Activated CD4-positive, alpha-beta T cell treated with anti-CD3 and anti-CD28 coated beads, Interleukin-2, amount 50 U/mL, for 48 hours (primary cell): ENCODE results near the gene SLCO3A1.

Experiments used
- DNase-seq, 2 experiments: peaks; one replicate each; pipeline ENCODE4 v3.0.0-alpha.2; 2020

SLCO3A1 gene

DNA sequence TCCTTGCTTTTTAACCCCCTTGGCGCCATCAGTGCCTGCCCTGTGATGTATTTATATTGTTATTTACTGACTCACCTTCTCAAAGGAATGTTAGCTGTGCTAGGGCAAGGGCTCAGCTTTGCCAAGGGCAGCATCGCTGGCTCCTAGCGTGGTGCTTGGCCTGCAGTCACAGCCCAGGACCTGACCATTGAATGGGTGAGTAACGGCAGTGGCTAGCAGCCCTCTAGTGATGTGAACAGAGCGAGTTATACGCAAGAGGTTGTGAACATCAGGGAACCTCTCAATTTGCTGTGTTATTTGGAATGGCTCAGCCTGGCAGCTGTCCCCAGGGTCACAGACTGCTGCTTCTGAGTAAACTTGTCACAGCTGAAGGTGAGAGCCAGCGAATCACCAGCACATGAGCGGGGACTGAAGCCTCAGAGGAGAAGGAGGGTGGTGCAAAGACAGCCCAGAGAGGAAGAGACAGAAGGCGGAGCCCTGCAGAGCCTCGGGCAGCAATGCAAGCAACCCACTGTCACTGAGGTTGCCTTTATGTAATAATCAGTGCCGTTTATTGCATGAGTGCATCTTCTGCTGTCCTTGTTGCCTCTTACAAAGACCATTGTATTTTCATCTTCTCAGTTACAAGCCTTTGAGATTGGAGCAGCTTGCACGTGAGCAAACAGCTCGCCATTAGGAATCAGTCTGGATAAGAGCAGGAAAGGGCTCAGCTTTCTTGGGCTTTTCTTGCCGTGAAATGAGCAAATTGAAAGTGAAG, 158.3 kb downstream of the SLCO3A1 start:
- DNase-seq = peak; percentile 27 to 36

DNA sequence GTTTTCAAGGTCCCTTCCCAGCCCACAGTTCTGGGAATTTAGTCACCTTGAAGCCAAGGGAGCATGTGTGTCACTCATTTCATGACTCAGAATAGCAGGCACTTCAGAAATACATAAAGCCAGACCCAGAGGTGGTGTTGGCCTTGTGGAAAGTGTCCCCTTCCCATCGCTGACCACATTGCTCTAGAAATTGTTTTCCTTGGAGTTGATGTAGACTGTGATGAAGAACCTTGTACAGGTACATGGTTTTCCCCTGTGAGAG, 158.8 kb downstream of the SLCO3A1 start:
- DNase-seq = peak; percentile 24 to 37

DNA sequence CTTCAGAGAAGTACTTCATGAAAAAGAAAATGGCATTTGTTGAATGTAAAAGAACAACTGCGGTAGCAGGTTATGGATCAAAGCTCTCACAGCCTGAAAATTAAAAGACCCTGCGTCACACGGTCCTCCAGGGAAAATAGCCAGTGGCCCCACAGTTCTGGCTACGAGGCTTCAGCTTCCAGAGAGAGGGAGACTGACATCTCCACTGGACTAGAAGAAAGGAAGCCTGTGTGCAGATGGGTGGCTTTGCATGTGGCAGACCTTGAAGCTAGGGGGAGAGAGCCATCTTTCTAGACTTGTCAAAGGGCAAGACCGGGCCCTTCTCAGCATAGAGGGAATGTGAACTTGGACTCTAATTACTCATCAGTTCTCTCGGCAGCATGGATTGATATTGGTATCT, 159.4 kb downstream of the SLCO3A1 start:
- no peak for DNase-seq

DNA sequence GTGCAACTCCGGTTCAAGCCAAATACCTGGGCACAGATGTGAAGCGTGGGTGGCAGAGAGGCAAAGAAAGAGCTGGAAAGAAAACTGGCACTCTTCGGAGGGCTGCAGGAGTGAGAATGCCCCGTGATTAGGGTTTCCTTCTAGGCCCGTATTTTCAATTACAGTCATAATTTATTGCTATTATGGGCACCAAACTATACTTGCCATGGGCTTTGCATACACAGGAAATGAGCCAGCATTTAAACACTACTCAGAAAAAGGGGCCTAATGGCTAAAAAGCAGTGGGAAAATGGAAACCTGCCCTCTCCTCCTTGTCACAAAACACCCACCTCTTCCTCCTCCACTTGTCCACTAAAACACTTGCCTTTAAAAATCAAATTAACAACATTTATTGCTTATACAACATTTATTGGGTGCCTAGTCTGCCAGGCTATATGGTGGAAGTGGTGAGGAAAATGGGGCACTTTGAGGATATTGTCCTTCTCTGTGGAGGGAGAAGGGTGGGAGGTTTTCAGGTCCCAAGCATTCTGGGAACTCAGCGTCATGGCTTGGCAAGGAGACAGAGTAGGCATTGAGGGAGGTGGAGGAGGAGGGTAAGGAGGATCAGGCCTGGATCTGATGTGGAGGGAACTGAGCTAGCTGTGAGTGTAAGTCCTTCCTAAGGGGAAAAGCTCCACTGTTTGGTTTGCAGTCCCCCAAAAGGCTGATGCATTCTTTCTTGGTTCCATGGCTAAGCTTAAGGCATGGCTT, 160.9 kb downstream of the SLCO3A1 start:
- no peak for DNase-seq

DNA sequence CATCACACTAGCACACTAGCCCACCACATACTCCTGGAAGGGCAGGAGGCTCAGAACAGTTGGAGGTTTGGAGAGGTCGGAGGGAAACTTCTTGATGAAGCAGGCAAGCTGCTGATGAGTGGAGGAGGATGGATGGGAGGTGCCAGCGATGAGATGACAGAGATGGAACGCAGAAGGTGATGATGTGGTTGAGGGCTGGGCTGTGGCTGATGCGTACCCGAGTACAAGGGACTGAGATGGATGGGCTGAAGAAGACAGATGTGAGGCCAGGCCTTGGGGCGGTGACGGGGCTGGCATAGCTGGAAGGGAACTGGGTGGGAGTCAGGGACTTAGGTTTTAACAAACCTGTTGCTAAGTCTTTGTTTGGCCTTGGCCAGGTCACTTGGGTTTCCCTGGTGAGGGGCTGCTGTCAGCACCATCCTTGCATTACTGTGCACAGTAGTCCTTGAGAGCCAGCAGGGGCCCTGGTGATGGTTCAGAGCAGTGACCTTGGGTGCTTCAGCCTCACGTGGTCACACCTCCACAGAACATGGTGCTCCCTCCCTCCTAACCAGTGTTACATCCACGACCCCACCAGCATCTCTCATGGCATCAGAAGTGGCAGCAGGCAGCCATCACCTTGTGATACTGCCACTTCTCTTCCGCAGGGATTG, 164.5 kb downstream of the SLCO3A1 start:
- no peak for DNase-seq

DNA sequence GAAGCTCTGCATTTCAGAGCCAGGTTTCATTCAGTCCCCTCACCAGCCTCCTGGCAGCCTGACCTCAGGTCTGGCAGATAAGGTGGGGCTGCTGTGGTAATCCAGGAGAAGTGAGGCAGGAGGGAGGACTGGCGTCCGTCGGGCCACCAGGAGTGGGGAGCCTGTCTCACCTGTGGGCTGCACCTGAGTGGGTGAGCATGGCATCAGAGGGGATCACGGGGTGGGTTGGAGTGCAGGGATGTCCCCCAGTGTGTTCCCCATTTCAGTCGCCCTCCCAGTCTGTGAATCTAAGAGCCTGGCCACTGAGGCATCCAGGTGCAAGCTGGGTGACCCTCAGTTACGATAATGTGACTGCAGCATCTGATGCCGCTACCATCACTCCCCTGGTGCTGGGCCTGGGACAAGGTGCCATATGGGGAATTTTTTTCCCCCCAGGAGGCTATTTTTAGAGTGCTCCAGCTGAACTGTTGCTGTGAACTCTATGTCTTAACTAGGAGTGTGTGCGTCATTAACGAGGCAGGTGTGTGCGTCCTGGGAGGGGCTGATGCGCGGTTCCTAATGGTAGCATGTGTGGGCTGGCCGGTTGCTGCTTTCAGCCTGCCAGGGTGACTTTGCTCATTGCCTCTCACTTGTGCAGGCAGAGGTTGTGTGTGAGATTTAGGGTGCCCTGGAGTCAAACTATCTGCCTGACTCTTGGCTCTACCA, 165.2 kb downstream of the SLCO3A1 start:
- no peak for DNase-seq

DNA sequence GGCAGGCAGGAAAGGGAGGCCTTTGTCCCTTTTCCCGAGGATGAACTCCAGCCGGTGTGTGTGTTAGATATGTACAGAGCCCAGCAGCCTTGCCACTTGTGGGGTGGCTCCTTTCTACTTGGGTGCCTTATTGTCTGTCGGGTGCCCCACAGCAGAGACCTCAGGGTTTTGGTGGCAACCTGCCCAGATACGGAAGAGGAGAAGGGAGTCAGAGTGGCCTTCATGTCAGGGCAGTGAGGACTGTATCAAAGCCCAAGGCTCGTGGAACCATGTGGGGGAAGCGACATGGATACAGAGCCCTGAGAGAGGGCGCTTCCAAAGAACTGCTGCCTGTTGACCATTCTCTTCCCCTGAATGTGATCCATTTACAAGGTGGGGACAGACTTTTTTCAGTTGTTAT, 166.2 kb downstream of the SLCO3A1 start:
- DNase-seq = no peak

DNA sequence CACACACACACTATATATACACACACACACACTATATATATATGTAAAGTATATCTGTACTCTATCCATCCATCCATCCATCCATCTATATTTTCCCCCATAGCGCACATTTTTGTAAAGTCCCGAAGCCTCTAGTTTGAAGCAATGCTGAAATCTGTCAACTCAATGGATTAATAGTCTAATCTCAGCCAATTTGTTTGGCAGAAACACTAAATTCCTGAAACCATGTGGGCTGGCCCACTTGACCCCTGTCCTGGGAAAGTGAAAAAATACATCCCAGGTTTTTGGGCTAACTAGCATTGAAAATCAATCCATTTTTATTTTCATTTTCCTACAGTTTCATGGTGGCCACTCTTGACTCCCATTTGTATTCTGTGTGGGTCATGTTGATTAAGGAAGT, 166.7 kb downstream of the SLCO3A1 start:
- DNase-seq = no peak

DNA sequence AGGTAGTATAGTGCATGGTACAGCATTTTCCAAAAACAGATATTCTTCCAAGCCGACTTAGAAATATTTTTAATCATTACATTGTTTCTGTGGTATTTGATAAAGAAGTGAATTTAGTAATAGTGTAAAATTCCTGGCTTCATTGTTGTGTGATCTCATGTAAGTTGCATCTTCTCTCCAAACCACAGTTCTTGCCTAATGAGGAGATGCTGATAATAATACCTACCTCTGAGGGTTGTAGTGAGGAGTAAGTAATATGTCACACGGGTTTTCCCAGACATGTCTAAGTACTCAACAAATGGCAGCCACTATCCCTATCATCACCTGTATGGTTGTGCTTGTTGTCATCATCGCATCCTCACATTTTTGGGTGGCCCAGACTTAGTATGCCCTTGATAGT, 167.3 kb downstream of the SLCO3A1 start:
- no peak for DNase-seq

DNA sequence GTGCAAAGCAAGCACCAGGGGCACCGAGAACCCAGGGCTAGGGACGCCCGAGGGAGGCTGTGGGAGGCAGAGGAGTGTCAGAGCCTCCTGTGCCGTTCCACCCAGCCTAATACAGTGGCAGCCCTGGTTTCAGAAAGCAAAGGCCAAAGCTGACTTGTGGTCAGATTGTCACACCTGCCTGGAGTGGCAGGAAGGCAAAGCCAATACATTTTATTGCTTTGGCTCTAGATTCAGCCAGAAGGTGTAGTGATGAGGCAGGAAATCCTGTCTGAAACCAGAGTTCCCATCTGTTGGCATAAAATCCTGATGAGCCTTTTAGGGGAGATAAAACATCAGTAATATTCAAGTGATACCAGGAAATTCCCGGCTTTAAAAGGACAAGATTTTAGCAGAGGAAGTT, 168.3 kb downstream of the SLCO3A1 start:
- no peak for DNase-seq

DNA sequence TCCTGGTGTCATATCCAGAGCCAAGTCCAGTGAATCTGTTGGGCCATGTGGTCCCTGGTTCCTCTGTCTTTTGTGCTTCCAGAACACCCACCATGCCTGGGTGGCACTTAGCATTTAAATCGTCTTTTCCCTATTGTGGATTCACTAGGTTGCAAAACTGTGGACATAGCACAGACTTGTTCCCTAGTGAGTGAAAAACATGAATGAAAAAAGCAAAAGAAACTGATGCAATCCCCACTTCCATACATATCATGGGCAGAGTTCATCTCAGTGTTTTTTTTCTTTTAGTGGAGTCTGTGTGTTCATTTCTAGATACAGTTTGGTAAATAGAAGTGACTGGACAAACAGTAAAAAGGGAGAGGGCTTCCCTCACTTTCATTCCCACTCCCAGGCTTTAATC, 170.5 kb downstream of the SLCO3A1 start:
- DNase-seq = no peak

DNA sequence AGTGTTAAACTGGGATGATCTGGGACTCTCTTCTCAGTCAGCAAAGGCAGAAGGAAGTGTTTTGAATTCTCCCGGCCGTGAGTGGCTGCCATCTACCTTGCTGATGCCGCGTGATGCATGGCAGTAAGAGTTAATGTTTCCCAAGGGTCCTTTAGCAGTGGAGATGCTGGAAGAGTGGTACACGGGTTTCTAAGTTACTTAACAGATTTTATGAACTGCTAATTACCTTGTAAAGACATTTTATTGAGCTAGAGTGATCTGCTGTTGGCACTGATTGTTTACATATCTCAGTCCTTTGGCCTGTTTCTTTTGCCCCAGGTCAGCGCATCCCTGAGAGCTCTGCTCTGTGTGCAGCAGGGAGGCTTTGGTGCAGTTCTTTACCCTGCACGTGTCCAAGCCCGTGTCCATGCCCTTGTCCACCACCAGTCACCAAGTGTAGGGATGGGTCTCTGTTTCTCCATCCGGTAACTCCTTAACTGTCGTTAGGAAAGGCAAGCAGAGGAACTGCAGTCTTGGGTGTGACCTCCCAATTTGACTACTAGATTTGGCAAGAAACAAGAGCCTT, 172.3 kb downstream of the SLCO3A1 start:
- DNase-seq = no peak

DNA sequence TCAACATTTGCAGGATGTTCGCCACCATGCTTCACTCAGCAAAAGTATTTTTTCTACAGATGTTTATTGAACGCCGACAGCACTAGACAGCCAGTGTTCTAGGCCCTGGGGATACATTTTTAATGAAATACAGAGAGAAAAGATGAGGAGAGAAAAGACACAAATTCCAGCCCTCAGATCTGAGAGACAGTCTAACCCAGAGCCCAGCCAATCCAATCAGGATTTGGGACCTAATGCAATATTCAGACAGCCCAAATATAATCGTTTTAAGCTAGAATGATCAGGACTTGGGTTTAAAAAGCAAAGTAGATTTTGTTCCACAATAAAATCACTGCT, 174.8 kb downstream of the SLCO3A1 start:
- no peak for DNase-seq

DNA sequence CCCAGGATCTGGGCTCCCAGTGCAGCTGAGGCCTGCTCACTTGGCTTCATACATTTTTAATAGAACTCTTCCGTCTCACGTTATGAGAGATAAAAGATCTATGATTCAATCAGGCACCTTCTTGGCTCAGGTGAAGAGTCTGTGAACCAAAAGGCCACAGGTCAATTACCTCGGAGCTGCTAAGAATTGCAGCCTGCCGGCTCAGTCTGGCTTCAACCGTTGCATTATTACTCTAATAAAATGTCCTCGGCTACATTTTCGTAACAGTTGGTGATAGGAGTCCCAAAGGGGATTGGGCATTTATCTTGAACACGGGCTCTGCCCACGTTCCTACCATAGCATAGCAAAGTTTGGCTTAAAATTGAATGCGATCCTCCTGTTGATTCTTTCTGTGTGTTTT, 176.3 kb downstream of the SLCO3A1 start:
- no peak for DNase-seq

DNA sequence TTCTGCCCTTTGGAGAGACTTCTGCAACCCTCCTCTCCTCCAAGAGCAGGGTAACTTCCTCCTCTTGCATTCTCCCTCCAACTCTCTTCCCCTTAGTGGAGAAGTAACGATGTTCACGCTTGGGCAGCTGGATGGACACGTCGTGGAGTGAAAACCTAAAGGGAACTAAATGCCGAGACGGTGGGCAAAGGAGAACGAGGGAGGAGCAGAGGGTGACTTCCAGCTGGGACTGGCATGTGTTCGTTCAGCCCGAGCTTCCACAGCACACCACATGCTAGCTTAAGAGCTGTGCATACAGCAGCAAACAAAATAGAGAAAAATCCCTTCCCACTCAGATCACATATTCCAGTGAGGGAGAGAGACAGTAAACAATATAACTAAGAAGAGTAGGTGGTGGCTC, 179.8 kb downstream of the SLCO3A1 start:
- DNase-seq = no peak

DNA sequence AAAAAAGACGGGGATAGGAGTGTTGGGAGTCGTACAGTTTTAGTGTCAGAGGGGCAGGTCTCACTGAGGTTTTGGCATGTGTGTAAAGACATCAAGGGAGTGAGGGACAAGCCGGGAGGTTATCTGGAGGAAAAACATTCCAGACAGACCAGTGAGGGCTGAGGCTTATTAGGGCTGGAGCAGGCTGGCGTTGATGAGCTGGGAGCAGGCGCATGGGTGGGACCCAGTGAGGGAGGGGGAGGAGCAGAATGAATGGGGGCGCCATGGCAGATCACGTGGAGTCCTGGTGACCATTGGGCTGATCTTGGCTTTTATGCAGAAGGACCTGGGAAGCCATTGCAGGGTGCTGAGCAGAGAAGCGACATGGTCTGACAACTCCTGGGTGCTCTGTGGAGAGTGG, 180.2 kb downstream of the SLCO3A1 start:
- DNase-seq = no peak

DNA sequence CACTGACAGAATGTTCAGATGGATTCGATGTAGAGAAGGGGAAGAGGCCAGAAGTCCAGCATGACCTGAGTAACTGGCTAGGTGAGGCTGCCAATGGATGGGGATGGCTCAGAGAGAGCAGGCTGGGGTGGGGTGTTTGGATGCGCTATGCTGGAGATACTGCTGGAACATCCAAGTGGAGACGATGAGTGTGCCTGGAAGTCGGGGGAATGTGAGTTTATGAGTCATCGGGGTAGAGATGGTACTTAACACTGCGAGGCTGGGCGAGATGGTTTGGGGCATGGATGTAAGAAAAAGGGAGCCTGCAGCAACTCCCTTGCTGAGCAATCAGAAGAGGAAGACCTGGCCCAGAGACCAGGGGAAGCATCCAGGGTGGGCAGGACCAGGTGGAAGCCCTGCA, 180.7 kb downstream of the SLCO3A1 start:
- DNase-seq = no peak

DNA sequence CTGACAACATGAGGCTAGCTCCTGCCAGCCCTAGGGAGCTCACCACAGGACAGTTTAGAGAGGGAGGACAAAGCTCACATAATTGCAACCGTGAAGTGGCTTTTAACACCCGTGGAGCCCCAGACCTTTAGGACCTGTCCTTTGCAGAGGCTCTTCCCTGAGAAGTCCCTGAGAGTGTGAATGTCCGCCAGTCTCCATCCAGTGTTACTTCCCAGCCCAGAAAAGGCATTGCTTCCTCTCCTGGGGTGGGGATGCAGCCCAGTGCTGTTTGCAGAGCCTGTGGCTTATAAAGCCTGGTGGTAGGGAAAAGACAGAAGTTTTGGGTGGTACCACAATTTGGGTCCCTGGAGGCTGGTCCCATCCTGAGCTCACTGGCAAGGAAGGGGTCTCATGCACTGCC, 182.0 kb downstream of the SLCO3A1 start:
- DNase-seq = no peak

DNA sequence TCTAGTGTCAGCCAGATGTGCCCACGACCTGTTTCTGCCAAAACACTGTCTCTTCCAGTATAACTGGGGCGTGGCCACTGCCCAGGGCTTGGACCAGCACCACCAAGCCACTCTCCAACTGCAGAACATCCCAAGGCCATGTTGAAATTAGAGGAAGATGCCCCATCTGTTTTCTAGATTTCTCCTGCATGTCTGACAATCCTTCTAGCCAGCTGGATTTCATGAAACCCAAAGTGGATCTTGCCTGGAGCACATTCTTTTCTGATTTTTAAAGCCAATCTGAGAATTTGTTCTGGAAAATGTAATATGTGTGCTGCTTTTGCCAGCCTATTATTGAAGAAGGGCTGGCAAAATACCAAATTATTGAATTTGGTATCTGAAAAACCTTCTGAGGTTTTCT, 182.5 kb downstream of the SLCO3A1 start:
- DNase-seq = no peak

DNA sequence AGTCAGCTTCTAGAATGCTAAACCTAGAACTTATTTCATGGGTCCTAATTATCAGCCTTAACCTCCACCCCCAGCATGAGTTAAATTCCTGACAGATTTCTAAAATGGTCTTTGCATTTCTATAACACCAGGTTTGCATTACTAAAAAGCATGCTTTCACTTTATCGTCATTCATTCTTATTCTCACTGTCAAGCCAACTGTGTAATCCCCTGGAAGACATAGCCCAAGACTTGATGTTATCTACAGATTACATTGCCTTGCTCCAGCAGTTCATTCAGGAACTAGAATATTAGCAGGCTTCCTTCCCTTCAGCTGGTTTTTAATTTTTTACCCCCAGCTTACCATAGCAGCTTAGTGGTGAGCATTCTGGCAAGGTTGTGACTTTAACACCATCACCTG, 184.0 kb downstream of the SLCO3A1 start:
- DNase-seq = no peak

DNA sequence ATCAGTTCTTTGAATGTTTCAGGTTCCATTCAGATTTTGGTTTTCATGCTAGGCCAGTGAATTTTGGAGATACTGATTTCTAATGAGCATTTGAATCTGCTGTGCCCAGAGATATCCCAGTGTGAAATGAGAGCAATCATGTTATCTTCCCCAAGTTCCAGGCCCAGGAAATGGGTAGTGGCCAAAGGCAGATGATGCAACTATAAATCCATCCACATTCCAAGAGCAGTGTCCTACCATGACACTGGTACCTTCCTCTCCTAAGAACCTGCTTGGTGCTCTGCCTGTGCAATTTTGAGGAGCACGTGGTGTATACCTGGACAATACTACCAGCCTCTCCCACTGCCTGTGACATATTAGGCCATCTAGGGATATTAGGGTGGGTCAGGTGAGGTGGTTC, 186.8 kb downstream of the SLCO3A1 start:
- no peak for DNase-seq

DNA sequence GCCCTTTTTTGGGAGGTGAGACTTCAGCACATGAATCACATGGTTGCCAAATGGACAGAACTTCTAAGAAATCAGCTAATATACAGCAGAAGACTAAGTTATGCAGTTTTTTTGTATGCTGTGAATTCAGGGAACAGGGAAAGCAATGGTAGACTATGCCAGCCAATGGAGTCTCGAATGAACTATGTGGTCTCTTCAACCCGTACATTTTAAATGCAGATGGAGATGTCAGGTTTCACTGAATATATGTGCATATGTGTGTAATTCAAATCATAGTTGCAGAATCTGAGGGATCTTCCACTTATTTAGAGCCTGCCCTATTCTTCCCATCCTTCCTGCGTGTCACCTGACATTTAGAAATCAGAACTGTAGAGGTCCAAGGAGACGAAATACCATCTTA, 187.9 kb downstream of the SLCO3A1 start:
- DNase-seq = no peak

DNA sequence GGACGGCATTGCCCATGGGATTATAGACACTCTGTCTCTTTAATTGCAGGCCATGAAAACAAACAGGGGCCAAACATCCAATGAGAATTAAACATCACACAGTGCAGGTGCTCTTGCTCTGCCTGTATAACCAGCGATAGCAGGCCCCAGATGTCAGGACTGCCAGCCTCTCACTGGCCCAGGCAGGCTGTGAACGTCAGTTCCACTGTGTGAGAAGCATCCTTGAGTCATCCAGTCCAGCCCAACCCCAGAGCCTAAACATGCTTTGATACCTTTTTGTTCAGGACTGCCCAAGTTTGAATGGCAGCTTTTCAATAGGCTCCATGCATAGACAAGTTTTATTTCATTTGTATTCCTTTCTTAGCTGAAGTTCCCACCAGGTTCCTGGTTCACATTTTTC, 189.8 kb downstream of the SLCO3A1 start:
- no peak for DNase-seq
